GM13976 (cell line): ENCODE measurements around the gene TRIM3.

Experiments used
- DNase-seq: peaks from one replicate; pipeline ENCODE4 v3.0.0; 2012; ENCODE audit warnings: low spot score
- in situ Hi-C: fragments of 300-500 bp; cut with MboI; formaldehyde crosslinking; loops from one replicate; pipeline ENCODE4 v1.12.0; 2022; ENCODE audit warnings: low sequenced_read_pairs, mixed read lengths, inconsistent platforms; ENCODE audit not compliant: unreplicated experiment
- TF ChIP-seq, protein P1 (sequence below): IDR thresholded peaks from 2 replicates; pipeline ENCODE4 v1.5.1; 2012; ENCODE audit warnings: borderline replicate concordance, mild to moderate bottlenecking; ENCODE audit not compliant: insufficient read depth; ENCODE audit errors: extremely low read depth, missing control alignments, control extremely low read depth

The TRIM3 gene

DNA sequence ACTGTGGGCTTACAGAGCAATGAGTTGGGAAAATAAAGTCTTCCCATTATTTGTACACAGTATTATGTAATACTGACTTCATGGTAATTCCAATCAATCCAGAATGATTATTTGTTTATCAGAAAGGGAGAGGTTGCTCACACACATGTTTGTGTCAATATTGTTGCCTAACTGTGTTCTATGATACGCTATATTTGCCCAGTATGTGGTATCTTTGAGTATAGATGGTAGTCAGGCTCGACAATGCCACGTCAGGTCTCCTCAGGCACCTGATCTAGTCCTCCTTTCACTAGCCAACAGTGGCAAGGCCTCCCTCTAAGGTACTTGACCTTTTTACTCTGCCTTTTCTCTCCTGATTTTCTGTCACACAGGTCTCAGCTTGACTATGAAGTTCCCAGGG lies 28.6 kb upstream of the TRIM3 start:
- DNase-seq: no peak
- TF ChIP-seq, protein P1, sequence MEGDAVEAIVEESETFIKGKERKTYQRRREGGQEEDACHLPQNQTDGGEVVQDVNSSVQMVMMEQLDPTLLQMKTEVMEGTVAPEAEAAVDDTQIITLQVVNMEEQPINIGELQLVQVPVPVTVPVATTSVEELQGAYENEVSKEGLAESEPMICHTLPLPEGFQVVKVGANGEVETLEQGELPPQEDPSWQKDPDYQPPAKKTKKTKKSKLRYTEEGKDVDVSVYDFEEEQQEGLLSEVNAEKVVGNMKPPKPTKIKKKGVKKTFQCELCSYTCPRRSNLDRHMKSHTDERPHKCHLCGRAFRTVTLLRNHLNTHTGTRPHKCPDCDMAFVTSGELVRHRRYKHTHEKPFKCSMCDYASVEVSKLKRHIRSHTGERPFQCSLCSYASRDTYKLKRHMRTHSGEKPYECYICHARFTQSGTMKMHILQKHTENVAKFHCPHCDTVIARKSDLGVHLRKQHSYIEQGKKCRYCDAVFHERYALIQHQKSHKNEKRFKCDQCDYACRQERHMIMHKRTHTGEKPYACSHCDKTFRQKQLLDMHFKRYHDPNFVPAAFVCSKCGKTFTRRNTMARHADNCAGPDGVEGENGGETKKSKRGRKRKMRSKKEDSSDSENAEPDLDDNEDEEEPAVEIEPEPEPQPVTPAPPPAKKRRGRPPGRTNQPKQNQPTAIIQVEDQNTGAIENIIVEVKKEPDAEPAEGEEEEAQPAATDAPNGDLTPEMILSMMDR: no peak
- in situ Hi-C loops: no loop called here

DNA sequence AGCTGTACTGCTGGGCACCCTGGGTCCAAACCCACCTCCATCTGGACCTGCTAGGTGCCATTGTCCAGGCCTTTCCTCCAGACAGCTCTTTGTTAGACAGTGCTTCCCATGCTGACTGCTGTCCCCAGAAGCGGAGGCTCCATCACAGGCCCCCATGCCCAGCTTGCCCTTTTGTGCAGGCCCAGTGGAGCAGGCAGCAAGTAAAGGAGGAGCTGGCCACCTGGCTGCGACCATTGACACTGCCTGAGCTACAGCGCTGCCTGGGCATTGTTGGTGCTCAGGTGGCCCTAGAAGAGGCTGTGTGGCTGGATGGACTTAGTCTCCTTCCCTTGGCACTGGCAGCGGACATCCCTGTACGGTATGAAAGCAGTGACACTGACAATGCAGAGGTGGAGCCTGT lies 24.8 kb upstream of the TRIM3 start:
- in situ Hi-C loops: no loop called here
- no peak for DNase-seq
- TF ChIP-seq, protein P1: no peak

DNA sequence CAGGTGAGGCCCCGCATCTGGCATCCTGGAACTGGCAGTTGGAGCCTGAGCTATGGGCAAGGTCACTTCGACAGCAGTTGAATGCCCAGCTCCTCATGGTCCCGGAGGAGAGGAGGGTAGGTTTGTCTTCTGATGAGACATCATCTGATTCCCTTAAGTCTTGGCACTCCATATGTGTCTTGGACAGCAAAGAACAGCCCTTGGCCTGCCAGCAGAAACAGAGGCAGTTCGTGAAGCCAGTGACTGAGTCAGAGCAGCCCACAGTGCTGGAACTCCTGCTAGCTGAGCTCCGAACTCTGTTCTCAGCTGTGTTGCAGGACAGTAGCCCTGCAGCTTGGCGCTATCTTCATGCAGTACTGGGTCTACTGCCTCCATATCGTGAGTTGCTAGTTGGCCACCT lies 24.4 kb upstream of the TRIM3 start:
- no peak for DNase-seq
- in situ Hi-C loops: no loop called here
- TF ChIP-seq, protein P1: no peak

DNA sequence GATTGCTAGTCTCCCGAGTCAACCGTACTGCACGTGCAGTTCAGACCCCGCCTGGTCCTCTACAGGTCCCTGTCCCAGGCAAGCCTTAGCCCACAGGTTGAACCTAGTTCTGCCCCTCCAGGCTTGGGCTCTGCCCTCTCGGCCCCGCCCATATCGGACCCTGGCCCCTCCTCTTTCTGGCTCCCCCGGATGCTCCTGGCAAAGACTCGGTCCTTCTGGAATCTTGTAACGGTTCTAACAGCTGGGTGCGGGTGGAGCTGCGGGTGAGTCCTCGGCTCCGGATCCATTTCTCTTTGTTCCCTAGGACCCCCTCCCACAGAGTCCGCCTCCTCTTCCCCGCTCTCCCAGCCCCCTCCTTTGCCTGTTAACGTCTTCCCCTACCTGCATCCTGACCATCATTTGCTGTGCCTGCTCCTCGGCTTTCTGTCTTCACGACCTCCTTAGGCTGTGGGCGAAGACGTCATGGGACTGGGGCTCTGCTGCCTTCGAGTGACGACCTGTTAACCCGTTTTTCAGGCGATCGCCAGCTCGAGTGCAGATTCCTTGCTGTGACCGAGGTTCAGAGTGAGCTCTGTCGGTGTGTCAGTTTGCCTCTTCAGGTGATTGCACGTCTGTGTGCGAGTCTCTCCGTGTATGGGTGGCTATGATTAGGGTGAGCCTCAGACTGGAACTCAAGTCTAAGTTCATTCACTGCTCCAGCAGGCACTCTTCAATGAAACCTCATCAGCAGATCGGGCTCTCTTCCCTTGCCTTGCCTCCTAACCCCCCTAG lies 23.5 kb upstream of the TRIM3 start, which contains the start of gene DNHD1:
Gene DNHD1 (plus strand): TSS at position 212 of the 771 bp plus-strand sequence. CDS start 936 bp downstream, outside the sequence.
- TF ChIP-seq, protein P1: no peak
- in situ Hi-C loops: no loop called here
- DNase-seq: no peak

DNA sequence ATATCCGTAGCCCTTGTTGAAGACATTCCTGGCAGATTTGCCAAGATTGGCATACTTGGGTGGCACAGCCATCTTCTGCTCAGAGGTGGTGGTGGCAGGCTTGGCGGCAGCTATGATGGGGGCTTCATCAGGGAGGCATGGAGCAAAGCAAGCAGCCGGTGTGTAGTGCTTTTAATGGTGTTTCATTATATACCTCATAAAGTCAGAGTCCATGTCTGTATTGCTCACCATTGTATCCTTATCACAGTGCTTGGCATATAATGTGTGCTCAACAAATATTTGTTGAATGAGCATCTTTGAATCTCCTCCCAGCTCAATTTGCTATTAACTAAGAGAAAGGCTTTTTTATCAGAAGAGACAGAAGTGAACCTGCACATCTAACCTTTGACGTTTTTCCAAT lies 15.6 kb upstream of the TRIM3 start:
- in situ Hi-C loops: no loop called here
- TF ChIP-seq, protein P1: no peak
- DNase-seq: no peak

DNA sequence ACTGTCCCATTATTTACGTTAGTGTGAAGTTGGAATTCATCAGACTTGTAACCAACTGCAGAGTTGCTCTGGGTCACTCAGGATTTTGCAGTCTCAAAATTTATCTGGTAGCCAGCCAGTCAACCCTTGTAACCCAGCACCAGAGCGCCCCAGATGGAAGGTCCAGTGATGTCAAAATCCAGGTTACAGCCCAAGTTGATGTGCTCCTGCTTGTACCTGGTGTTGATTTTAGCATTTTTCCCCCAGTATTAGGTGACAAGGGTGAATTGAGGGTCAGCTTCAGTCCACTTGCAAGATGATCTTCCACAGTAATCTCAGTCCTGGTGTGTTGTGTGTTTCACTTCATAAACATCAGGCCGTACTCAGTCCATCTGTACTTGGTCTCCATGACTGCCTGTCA lies 15.1 kb upstream of the TRIM3 start:
- TF ChIP-seq, protein P1: no peak
- no peak for DNase-seq
- in situ Hi-C loops: no loop called here
